HepG2 (cell line): ENCODE data around the gene CBX5. TPM values are rescaled to one million over a fixed set of nuclear protein-coding genes. Genes with fewer than 3 reads are reported as not detected.

Experiments
- DZIP1 ChIP-seq: sonication (generic); formaldehyde crosslinking; IDR thresholded peaks from 2 replicates; pipeline ENCODE4 v1.5.0; 2020; ENCODE audit warnings: mild to moderate bottlenecking, missing genetic modification reagents
- FOXK1 ChIP-seq: sonication (generic); formaldehyde crosslinking; IDR thresholded peaks from 2 replicates; pipeline ENCODE4 v1.4.0; 2020; ENCODE audit warnings: low read depth, missing genetic modification reagents, borderline replicate concordance
- HCFC1 ChIP-seq: fragments of 150-350 bp; IDR thresholded peaks from 2 replicates; pipeline ENCODE4 v1.6.1; 2014; ENCODE audit warnings: low read depth, low read length
- HMGXB4 ChIP-seq, 2 experiments: sonication (generic) in 1 of 2; formaldehyde crosslinking in 1 of 2; IDR thresholded peaks; 2 replicates each; pipeline versions ENCODE4 v1.4.0 to v1.6.1; 2018 to 2020; ENCODE audit warnings: missing genetic modification reagents in 2 of 2, borderline replicate concordance in 1 of 2, low read depth in 1 of 2, mild to moderate bottlenecking in 1 of 2, missing biosample characterization in 1 of 2
- HNF4G ChIP-seq, 2 experiments: sonication (generic) in 1 of 2; formaldehyde crosslinking in 1 of 2; IDR thresholded peaks; 2 replicates each; pipeline versions ENCODE4 v1.4.0 to v1.6.1; 2011 to 2020; ENCODE audit warnings: borderline replicate concordance in 2 of 2, low read depth in 2 of 2, mild to moderate bottlenecking in 2 of 2, low read length in 1 of 2, missing genetic modification reagents in 1 of 2, moderate library complexity in 1 of 2
- HOXD1 ChIP-seq: sonication (generic); formaldehyde crosslinking; IDR thresholded peaks from 2 replicates; pipeline ENCODE4 v1.5.0; 2020; ENCODE audit warnings: missing genetic modification reagents
- IRF2 ChIP-seq: IDR thresholded peaks from 2 replicates; pipeline ENCODE4 v1.6.1; 2018; ENCODE audit warnings: missing genetic modification reagents, missing compliant biosample characterization
- KLF9 ChIP-seq: IDR thresholded peaks from 2 replicates; pipeline ENCODE4 v1.6.1; 2016; ENCODE audit warnings: low read depth
- MATR3 ChIP-seq: sonication (generic); formaldehyde crosslinking; IDR thresholded peaks from 2 replicates; pipeline ENCODE4 v1.4.0; 2020; ENCODE audit warnings: missing genetic modification reagents
- MED8 ChIP-seq: sonication (generic); formaldehyde crosslinking; IDR thresholded peaks from 2 replicates; pipeline ENCODE4 v1.8.1; 2023; ENCODE audit warnings: mild to moderate bottlenecking, missing genetic modification reagents; ENCODE audit not compliant: insufficient replicate concordance
- POLR2AphosphoS5 ChIP-seq: IDR thresholded peaks from 2 replicates; pipeline ENCODE4 v1.6.1; 2012; ENCODE audit warnings: low read depth, low read length
- TAF15 ChIP-seq: fragments of 200-400 bp; formaldehyde crosslinking; IDR thresholded peaks from one replicate; pipeline ENCODE4 v1.6.1; 2018; ENCODE audit warnings: mild to moderate bottlenecking, low read depth, low read length; ENCODE audit not compliant: poor library complexity, severe bottlenecking
- TARDBP ChIP-seq: sonication (generic); formaldehyde crosslinking; IDR thresholded peaks from 2 replicates; pipeline ENCODE4 v1.8.0; 2022; ENCODE audit warnings: mild to moderate bottlenecking, missing genetic modification reagents
- TBX2 ChIP-seq: sonication (generic); formaldehyde crosslinking; IDR thresholded peaks from 2 replicates; pipeline ENCODE4 v1.5.0; 2020; ENCODE audit warnings: missing genetic modification reagents, mild to moderate bottlenecking, borderline replicate concordance
- ZBTB46 ChIP-seq: sonication (generic); formaldehyde crosslinking; IDR thresholded peaks from 2 replicates; pipeline ENCODE4 v1.4.0; 2020; ENCODE audit warnings: mild to moderate bottlenecking, missing genetic modification reagents, borderline replicate concordance
- ZBTB8A ChIP-seq: sonication (generic); formaldehyde crosslinking; IDR thresholded peaks from 2 replicates; pipeline ENCODE4 v1.4.0; 2020; ENCODE audit warnings: mild to moderate bottlenecking, low read depth, missing genetic modification reagents, borderline replicate concordance
- ZFP91 ChIP-seq: sonication (generic); formaldehyde crosslinking; IDR thresholded peaks from 2 replicates; pipeline ENCODE4 v1.9.0; 2022; ENCODE audit warnings: missing genetic modification reagents, mild to moderate bottlenecking, borderline replicate concordance
- ZNF382 ChIP-seq: sonication (generic); formaldehyde crosslinking; IDR thresholded peaks from 2 replicates; pipeline ENCODE4 v1.5.0; 2020; ENCODE audit warnings: missing genetic modification reagents, mild to moderate bottlenecking, borderline replicate concordance
- ZNF567 ChIP-seq: sonication (generic); formaldehyde crosslinking; IDR thresholded peaks from 2 replicates; pipeline ENCODE4 v1.8.1; 2023; ENCODE audit warnings: mild to moderate bottlenecking, missing genetic modification reagents, borderline replicate concordance
- ZNF772 ChIP-seq: sonication (generic); formaldehyde crosslinking; IDR thresholded peaks from 2 replicates; pipeline ENCODE4 v1.5.0; 2020; ENCODE audit warnings: mild to moderate bottlenecking, missing genetic modification reagents
- polyA plus RNA-seq, 8 experiments: library from polyadenylated mRNA; depleted of rRNA in 3 of 8; stranded (reverse) in 7 of 8; unstranded in 1 of 8; fragments of >200 nt; fragmentation: Illumina TruSeq in 4 of 8; extraction: Trizol in 4 of 8; gene quantifications; 2 replicates each; pipeline versions ENCODE4 v1.2.1 to v1.2.3, GENCODE V29; 2011 to 2016; ENCODE audit warnings: low read depth in 4 of 8, missing spikeins in 1 of 8, mixed read lengths in 1 of 8; ENCODE audit not compliant: insufficient read depth in 1 of 8
- total RNA-seq, 5 experiments: library from RNA; depleted of rRNA; stranded (reverse); fragments of >200 nt; fragmentation: Illumina TruSeq; extraction: Trizol; gene quantifications; 2 replicates each; pipeline ENCODE4 v1.2.3, GENCODE V29; 2016; ENCODE audit warnings: low read depth in 1 of 5

The CBX5 gene
- total and polyA plus RNA-seq, 2 of the 13 experiments (the other 11 are each of a cell fraction or from before 2014, with no cell fraction given): 16.0 to 22.2 TPM

GRCh38 chr12:54294152-54294952 is 14.4 kb upstream of the CBX5 start (continued):
- TF ChIP-seq ZFP91 (peak; percentile 92; the same call in 1 of the 2 replicates), FOXK1 (CRISPR knock-in tag) (no peak; the same call in 1 of the 2 replicates), MATR3 (CRISPR knock-in tag) (no peak), TAF15 (no peak), DZIP1 (CRISPR knock-in tag) (no peak), ZBTB8A (CRISPR knock-in tag) (no peak), POLR2AphosphoS5 (no peak), ZNF382 (CRISPR knock-in tag) (no peak), IRF2 (CRISPR knock-in tag) (peak; percentile 58), HNF4G (IDR thresholded peaks at IDR 0.05; ENCODE audit: borderline replicate concordance, low read depth, low read length) (peak; percentile 22), HNF4G (CRISPR knock-in tag; IDR thresholded peaks at IDR 0.05; ENCODE audit: borderline replicate concordance, low read depth) (peak; percentile 38; the same call in 1 of the 2 replicates), ZBTB46 (CRISPR knock-in tag) (no peak), MED8 (CRISPR knock-in tag) (peak; percentile 46), HMGXB4 (CRISPR knock-in tag; IDR thresholded peaks at IDR 0.05; ENCODE audit: borderline replicate concordance in 1 of 2, low read depth in 1 of 2) (no peak; a peak in 2 of 4 replicates), ZNF567 (CRISPR knock-in tag) (no peak), HCFC1 (no peak), KLF9 (CRISPR knock-in tag) (no peak), TARDBP (CRISPR knock-in tag) (peak; percentile 91), HOXD1 (no peak), TBX2 (CRISPR knock-in tag) (peak; percentile 37; the same call in 1 of the 2 replicates), ZNF772 (CRISPR knock-in tag) (0 out of 2 replicates have a peak, but pooled peaks have one; percentile 23)
